HepG2 (cell line): ENCODE results near the gene PLK5.

Experiments
- TF ChIP-seq, protein P1 (sequence below): IDR thresholded peaks from 2 replicates; pipeline ENCODE4 v1.6.1; 2012; ENCODE audit warnings: low read depth, low read length, improper control_type of control experiment
- TF ChIP-seq, protein P2 (sequence below): conservative IDR thresholded peaks from 2 replicates; pipeline ENCODE4 v1.6.1; 2018; ENCODE audit warnings: missing genetic modification reagents
- TF ChIP-seq, protein P3 (sequence below): sonication (generic); formaldehyde crosslinking; IDR thresholded peaks from 2 replicates; pipeline ENCODE4 v1.5.0; 2020; ENCODE audit warnings: mild to moderate bottlenecking, missing genetic modification reagents, borderline replicate concordance

DNA sequence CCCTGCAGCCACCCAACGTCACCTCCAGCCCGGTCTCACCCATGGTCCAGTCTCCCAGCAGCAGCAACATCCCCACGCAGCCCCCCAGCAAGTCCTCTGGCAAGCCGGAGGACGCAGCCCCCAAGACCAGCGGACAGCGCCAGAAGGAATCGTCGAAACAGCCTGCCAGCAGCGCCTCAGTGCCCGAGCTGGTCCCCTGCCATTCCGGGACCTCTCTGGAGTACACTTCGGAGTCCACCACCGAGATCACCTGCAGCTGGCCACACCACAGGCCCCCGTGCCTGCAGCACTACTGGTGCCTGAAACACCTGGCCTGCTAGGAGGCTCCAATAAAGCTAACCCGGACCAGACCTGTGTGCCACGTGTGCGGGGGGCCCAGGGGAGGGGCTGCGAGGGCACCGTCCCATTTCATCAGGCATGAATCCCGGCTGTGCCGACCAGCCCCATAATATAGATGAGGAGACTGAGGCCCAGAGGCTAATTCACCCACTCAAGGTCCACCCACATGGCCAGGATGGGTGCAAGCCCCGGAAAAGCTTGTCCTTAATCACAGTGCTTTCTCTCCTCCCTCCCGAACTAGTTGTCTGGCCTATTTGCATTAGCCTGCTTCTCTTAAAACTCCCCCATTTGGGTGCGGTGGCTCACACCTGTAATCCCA lies 26.2 kb upstream of the PLK5 start:
- TF ChIP-seq, protein P1, sequence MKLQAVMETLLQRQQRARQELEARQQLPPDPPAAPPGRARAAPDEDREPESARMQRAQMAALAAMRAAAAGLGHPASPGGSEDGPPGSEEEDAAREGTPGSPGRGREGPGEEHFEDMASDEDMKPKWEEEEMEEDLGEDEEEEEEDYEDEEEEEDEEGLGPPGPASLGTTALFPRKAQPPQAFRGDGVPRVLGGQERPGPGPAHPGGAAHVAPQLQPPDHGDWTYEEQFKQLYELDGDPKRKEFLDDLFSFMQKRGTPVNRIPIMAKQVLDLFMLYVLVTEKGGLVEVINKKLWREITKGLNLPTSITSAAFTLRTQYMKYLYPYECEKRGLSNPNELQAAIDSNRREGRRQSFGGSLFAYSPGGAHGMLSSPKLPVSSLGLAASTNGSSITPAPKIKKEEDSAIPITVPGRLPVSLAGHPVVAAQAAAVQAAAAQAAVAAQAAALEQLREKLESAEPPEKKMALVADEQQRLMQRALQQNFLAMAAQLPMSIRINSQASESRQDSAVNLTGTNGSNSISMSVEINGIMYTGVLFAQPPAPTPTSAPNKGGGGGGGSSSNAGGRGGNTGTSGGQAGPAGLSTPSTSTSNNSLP = no peak
- TF ChIP-seq, protein P2, sequence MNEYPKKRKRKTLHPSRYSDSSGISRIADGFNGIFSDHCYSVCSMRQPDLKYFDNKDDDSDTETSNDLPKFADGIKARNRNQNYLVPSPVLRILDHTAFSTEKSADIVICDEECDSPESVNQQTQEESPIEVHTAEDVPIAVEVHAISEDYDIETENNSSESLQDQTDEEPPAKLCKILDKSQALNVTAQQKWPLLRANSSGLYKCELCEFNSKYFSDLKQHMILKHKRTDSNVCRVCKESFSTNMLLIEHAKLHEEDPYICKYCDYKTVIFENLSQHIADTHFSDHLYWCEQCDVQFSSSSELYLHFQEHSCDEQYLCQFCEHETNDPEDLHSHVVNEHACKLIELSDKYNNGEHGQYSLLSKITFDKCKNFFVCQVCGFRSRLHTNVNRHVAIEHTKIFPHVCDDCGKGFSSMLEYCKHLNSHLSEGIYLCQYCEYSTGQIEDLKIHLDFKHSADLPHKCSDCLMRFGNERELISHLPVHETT (CRISPR knock-in tag) = no peak
- TF ChIP-seq, protein P3, sequence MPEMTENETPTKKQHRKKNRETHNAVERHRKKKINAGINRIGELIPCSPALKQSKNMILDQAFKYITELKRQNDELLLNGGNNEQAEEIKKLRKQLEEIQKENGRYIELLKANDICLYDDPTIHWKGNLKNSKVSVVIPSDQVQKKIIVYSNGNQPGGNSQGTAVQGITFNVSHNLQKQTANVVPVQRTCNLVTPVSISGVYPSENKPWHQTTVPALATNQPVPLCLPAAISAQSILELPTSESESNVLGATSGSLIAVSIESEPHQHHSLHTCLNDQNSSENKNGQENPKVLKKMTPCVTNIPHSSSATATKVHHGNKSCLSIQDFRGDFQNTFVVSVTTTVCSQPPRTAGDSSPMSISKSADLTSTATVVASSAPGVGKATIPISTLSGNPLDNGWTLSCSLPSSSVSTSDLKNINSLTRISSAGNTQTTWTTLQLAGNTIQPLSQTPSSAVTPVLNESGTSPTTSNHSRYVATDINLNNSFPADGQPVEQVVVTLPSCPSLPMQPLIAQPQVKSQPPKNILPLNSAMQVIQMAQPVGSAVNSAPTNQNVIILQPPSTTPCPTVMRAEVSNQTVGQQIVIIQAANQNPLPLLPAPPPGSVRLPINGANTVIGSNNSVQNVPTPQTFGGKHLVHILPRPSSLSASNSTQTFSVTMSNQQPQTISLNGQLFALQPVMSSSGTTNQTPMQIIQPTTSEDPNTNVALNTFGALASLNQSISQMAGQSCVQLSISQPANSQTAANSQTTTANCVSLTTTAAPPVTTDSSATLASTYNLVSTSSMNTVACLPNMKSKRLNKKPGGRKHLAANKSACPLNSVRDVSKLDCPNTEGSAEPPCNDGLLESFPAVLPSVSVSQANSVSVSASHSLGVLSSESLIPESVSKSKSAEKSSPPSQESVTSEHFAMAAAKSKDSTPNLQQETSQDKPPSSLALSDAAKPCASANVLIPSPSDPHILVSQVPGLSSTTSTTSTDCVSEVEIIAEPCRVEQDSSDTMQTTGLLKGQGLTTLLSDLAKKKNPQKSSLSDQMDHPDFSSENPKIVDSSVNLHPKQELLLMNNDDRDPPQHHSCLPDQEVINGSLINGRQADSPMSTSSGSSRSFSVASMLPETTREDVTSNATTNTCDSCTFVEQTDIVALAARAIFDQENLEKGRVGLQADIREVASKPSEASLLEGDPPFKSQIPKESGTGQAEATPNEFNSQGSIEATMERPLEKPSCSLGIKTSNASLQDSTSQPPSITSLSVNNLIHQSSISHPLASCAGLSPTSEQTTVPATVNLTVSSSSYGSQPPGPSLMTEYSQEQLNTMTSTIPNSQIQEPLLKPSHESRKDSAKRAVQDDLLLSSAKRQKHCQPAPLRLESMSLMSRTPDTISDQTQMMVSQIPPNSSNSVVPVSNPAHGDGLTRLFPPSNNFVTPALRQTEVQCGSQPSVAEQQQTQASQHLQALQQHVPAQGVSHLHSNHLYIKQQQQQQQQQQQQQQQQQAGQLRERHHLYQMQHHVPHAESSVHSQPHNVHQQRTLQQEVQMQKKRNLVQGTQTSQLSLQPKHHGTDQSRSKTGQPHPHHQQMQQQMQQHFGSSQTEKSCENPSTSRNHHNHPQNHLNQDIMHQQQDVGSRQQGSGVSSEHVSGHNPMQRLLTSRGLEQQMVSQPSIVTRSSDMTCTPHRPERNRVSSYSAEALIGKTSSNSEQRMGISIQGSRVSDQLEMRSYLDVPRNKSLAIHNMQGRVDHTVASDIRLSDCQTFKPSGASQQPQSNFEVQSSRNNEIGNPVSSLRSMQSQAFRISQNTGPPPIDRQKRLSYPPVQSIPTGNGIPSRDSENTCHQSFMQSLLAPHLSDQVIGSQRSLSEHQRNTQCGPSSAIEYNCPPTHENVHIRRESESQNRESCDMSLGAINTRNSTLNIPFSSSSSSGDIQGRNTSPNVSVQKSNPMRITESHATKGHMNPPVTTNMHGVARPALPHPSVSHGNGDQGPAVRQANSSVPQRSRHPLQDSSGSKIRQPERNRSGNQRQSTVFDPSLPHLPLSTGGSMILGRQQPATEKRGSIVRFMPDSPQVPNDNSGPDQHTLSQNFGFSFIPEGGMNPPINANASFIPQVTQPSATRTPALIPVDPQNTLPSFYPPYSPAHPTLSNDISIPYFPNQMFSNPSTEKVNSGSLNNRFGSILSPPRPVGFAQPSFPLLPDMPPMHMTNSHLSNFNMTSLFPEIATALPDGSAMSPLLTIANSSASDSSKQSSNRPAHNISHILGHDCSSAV (CRISPR knock-in tag) = no peak
